BLaER1 treated with 17β-estradiol and CSF1 and Interleukin-3, amounts not matched to agents 10 nM and 100 nM (cell line): ENCODE measurements around the gene DUSP9.
A peak's percentile ranks its signal among the peaks of the same experiment; 100 is the strongest.
"Not testable (repeated sequence)": the region's sequence is repeated elsewhere in the genome, so short reads cannot be mapped to it uniquely, and the experiment has no call there.

ENCODE experiments used
- H3K27ac ChIP-seq, 11 experiments: shearing (Covaris generic); formaldehyde crosslinking; 2 replicates each; pipeline ENCODE4 v1.8.1; 2022
- H3K27me3 ChIP-seq, 11 experiments: shearing (Covaris generic); formaldehyde crosslinking; 2 replicates each; pipeline ENCODE4 v1.8.1; 2022
- H3K36me3 ChIP-seq, 11 experiments: shearing (Covaris generic); formaldehyde crosslinking; 2 replicates each; pipeline ENCODE4 v1.8.1; 2022
- H3K4me1 ChIP-seq, 10 experiments: shearing (Covaris generic); formaldehyde crosslinking; 2 replicates each; pipeline ENCODE4 v1.8.1; 2022
- H3K4me2 ChIP-seq, 11 experiments: shearing (Covaris generic); formaldehyde crosslinking; 2 replicates each; pipeline ENCODE4 v1.8.1; 2022
- H3K4me3 ChIP-seq, 10 experiments: shearing (Covaris generic); formaldehyde crosslinking; 2 replicates each; pipeline ENCODE4 v1.8.1; 2022
- H3K9ac ChIP-seq, 11 experiments: shearing (Covaris generic); formaldehyde crosslinking; 2 replicates each; pipeline ENCODE4 v1.8.1; 2022
- H3K9me3 ChIP-seq, 11 experiments: shearing (Covaris generic); formaldehyde crosslinking; replicated peaks in 1 of 11; 2 replicates each; pipeline ENCODE4 v1.8.1; 2022
- H4K20me1 ChIP-seq, 11 experiments: shearing (Covaris generic); formaldehyde crosslinking; 2 replicates each; pipeline ENCODE4 v1.8.1; 2022
- Cebpa-rat ChIP-seq, 11 experiments: shearing (Covaris generic); IDR thresholded peaks; 2 replicates each; pipeline ENCODE4 v1.8.1; 2022

The DUSP9 gene

GRCh38 chrX:153686711-153687110 lies 39.7 kb downstream of the DUSP9 start:
- peaks cover 0 to 6% (median 0%) of the 10 kb centered on the region in 10 experiments; a peak in 4 of 20 replicates for H3K4me1 ChIP-seq
- H3K36me3 ChIP-seq, result no peaks in the 10 kb centered on the region; a peak in 1 of 22 replicates
- no peak for TF ChIP-seq Cebpa-rat (IDR thresholded peaks at IDR 0.05)
- H3K9me3 ChIP-seq, result peaks cover 16 to 54% (median 40%) of the 10 kb centered on the region in 11 experiments
- peaks cover 0 to 32% (median 21%) of the 10 kb centered on the region in 11 experiments; a peak in 19 of 22 replicates for H3K27me3 ChIP-seq
- no peak overlapping the region for H3K9ac ChIP-seq
- H3K27ac ChIP-seq, result no peak overlapping the region
- no peak overlapping the region for H3K4me3 ChIP-seq
- peak overlapping the region in 2 of 11 experiments; percentile 14 to 44; a peak in 1 of 22 replicates for H3K4me2 ChIP-seq
- peaks cover 0 to 23% (median 8%) of the 10 kb centered on the region in 11 experiments; a peak in 12 of 22 replicates for H4K20me1 ChIP-seq

GRCh38 chrX:153687121-153688039 lies 40.4 kb downstream of the DUSP9 start, which contains the start of gene SLC6A8:
Gene SLC6A8 (plus strand): TSS chrX:153687926. CDS start chrX:153688575, 649 bp downstream.
- no peak for TF ChIP-seq Cebpa-rat (IDR thresholded peaks at IDR 0.05)
- H3K4me2 ChIP-seq, result peak within 1 kb of the TSS; percentile 64 to 80 (median 71)
- H3K36me3 ChIP-seq, result no peaks in the 10 kb centered on the region; a peak in 1 of 22 replicates
- H3K9ac ChIP-seq, result peak within 1 kb of the TSS; percentile 45 to 79 (median 66); a peak in 16 of 22 replicates
- H4K20me1 ChIP-seq, result peaks cover 0 to 29% (median 9%) of the 10 kb centered on the region in 11 experiments; a peak in 15 of 22 replicates
- peaks cover 2 to 29% (median 20%) of the 10 kb centered on the region in 11 experiments; a peak in 19 of 22 replicates for H3K27me3 ChIP-seq
- H3K4me3 ChIP-seq, result peak within 1 kb of the TSS; percentile 49 to 69 (median 58)
- peaks cover 16 to 54% (median 40%) of the 10 kb centered on the region in 11 experiments for H3K9me3 ChIP-seq
- H3K4me1 ChIP-seq, result peaks cover 0 to 12% (median 5%) of the 10 kb centered on the region in 10 experiments; a peak in 12 of 20 replicates
- H3K27ac ChIP-seq, result peak within 1 kb of the TSS in 2 of 11 experiments; percentile 25 to 63; a peak in 4 of 22 replicates

- H3K9ac ChIP-seq, result peak overlapping the region; percentile 45 to 79 (median 66); a peak in 16 of 22 replicates
- H3K27me3 ChIP-seq, result peaks cover 3 to 36% (median 20%) of the 10 kb centered on the region in 11 experiments; a peak in 19 of 22 replicates
- peaks cover 0 to 19% (median 11%) of the 10 kb centered on the region in 10 experiments; a peak in 12 of 20 replicates for H3K4me1 ChIP-seq
- no peaks in the 10 kb centered on the region; a peak in 1 of 22 replicates for H3K36me3 ChIP-seq
- peak overlapping the region; percentile 49 to 69 (median 58); a peak in 19 of 20 replicates for H3K4me3 ChIP-seq
- H3K4me2 ChIP-seq, result peak overlapping the region; percentile 23 to 70 (median 59); a peak in 14 of 22 replicates
- no peak for TF ChIP-seq Cebpa-rat (IDR thresholded peaks at IDR 0.05)
- peaks cover 13 to 50% (median 37%) of the 10 kb centered on the region in 11 experiments for H3K9me3 ChIP-seq
- peaks cover 0 to 36% (median 16%) of the 10 kb centered on the region in 11 experiments; a peak in 17 of 22 replicates for H4K20me1 ChIP-seq
- H3K27ac ChIP-seq, result peak overlapping the region in 2 of 11 experiments; percentile 25 to 63; a peak in 4 of 22 replicates
Measured at GRCh38 chrX:153688071-153688470, 41.1 kb downstream of the DUSP9 start.

- Histone ChIP-seq H3K4me3 (peak overlapping the region in 8 of 10 experiments; percentile 36 to 58 (median 43); a peak in 13 of 20 replicates), H3K9me3 (peaks cover 9 to 46% (median 32%) of the 10 kb centered on the region in 11 experiments), H4K20me1 (peaks cover 0 to 40% (median 21%) of the 10 kb centered on the region in 11 experiments; a peak in 17 of 22 replicates), H3K27ac (no peak overlapping the region), H3K9ac (peak overlapping the region in 1 of 11 experiments; percentile 61; a peak in 3 of 22 replicates), H3K4me2 (peak overlapping the region; percentile 19 to 70 (median 64); a peak in 17 of 22 replicates), H3K4me1 (peaks cover 0 to 20% (median 11%) of the 10 kb centered on the region in 10 experiments; a peak in 12 of 20 replicates), H3K27me3 (peaks cover 3 to 40% (median 20%) of the 10 kb centered on the region in 11 experiments; a peak in 20 of 22 replicates), H3K36me3 (no peaks in the 10 kb centered on the region; a peak in 1 of 22 replicates)
- TF ChIP-seq Cebpa-rat (IDR thresholded peaks at IDR 0.05), result no peak
Measured at GRCh38 chrX:153688506-153688905, 41.5 kb downstream of the DUSP9 start.

GRCh38 chrX:153688911-153689590 lies 42.0 kb downstream of the DUSP9 start:
- H3K9ac ChIP-seq, result 0 out of 22 replicates have a peak overlapping the region, but pooled peaks of 2 of the 11 experiments have one; percentile 46 to 61
- no peak for TF ChIP-seq Cebpa-rat (IDR thresholded peaks at IDR 0.05)

GRCh38 chrX:153689654-153690465 lies 42.9 kb downstream of the DUSP9 start:
- Histone ChIP-seq H3K9me3 (peaks cover 0 to 36% (median 24%) of the 10 kb centered on the region in 11 experiments; a peak in 11 of 22 replicates), H3K27ac (no peak overlapping the region), H3K4me2 (peak overlapping the region in 6 of 11 experiments; percentile 15 to 40 (median 30); a peak in 9 of 22 replicates), H3K9ac (no peak overlapping the region), H4K20me1 (peaks cover 0 to 44% (median 22%) of the 10 kb centered on the region in 11 experiments; a peak in 17 of 22 replicates), H3K4me3 (no peak overlapping the region), H3K36me3 (no peaks in the 10 kb centered on the region; a peak in 2 of 22 replicates), H3K27me3 (peaks cover 3 to 48% (median 20%) of the 10 kb centered on the region in 11 experiments; a peak in 20 of 22 replicates), H3K4me1 (peaks cover 0 to 20% (median 11%) of the 10 kb centered on the region in 10 experiments; a peak in 12 of 20 replicates)
- TF ChIP-seq Cebpa-rat (IDR thresholded peaks at IDR 0.05), result no peak

More at GRCh38 chrX:153688911-153689590, 42.0 kb downstream of the DUSP9 start:
- peak overlapping the region; percentile 19 to 70 (median 64); a peak in 13 of 22 replicates for H3K4me2 ChIP-seq
- peaks cover 0 to 20% (median 11%) of the 10 kb centered on the region in 10 experiments; a peak in 12 of 20 replicates for H3K4me1 ChIP-seq
- peak overlapping the region in 5 of 10 experiments; percentile 38 to 58 (median 47); a peak in 10 of 20 replicates for H3K4me3 ChIP-seq
- H3K9me3 ChIP-seq, result peaks cover 3 to 40% (median 27%) of the 10 kb centered on the region in 11 experiments; a peak in 21 of 22 replicates
- H4K20me1 ChIP-seq, result peaks cover 0 to 44% (median 22%) of the 10 kb centered on the region in 11 experiments; a peak in 17 of 22 replicates
- H3K27me3 ChIP-seq, result peaks cover 3 to 45% (median 20%) of the 10 kb centered on the region in 11 experiments; a peak in 20 of 22 replicates
- H3K36me3 ChIP-seq, result no peaks in the 10 kb centered on the region; a peak in 1 of 22 replicates
- no peak overlapping the region for H3K27ac ChIP-seq

GRCh38 chrX:153690466-153690865 lies 43.5 kb downstream of the DUSP9 start:
- Histone ChIP-seq H3K4me1 (peaks cover 0 to 20% (median 11%) of the 10 kb centered on the region in 10 experiments; a peak in 12 of 20 replicates), H3K36me3 (no peaks in the 10 kb centered on the region; a peak in 2 of 22 replicates), H4K20me1 (peaks cover 0 to 46% (median 22%) of the 10 kb centered on the region in 11 experiments; a peak in 17 of 22 replicates), H3K27ac (no peak overlapping the region), H3K4me3 (no peak overlapping the region), H3K9ac (no peak overlapping the region), H3K27me3 (peaks cover 3 to 46% (median 20%) of the 10 kb centered on the region in 11 experiments; a peak in 20 of 22 replicates), H3K9me3 (peaks cover 0 to 33% (median 21%) of the 10 kb centered on the region in 11 experiments; a peak in 11 of 22 replicates), H3K4me2 (peak overlapping the region in 2 of 11 experiments; percentile 28 to 31; a peak in 3 of 22 replicates)
- no peak for TF ChIP-seq Cebpa-rat (IDR thresholded peaks at IDR 0.05)

- H3K27me3 ChIP-seq, result peaks cover 11 to 48% (median 25%) of the 10 kb centered on the region in 11 experiments; a peak in 21 of 22 replicates
- not testable (repeated sequence) for H3K4me2 ChIP-seq, H3K27ac ChIP-seq, H3K9ac ChIP-seq, H3K4me3 ChIP-seq, H3K36me3 ChIP-seq
- peaks cover 0 to 25% (median 13%) of the 10 kb centered on the region in 11 experiments; a peak in 11 of 22 replicates for H3K9me3 ChIP-seq
- peaks cover 0 to 20% (median 11%) of the 10 kb centered on the region in 10 experiments; a peak in 12 of 20 replicates for H3K4me1 ChIP-seq
- peaks cover 0 to 53% (median 26%) of the 10 kb centered on the region in 11 experiments; a peak in 18 of 22 replicates for H4K20me1 ChIP-seq
Measured at GRCh38 chrX:153691032-153691827, 44.2 kb downstream of the DUSP9 start.
